ENCODE results near the gene VMAC.
"Not testable (repeated sequence)": the region's sequence is repeated elsewhere in the genome, so short reads cannot be mapped to it uniquely, and the experiment has no call there.

The VMAC gene

GRCh38 chr19:5877882-5878281 lies 26.8 kb upstream of the VMAC start:
- no peak overlapping the region for H3K9ac ChIP-seq (ENCODE audit: low read depth, low read length)
- no peaks in the 10 kb centered on the region; the same call in 1 of the 2 replicates for H3K4me1 ChIP-seq (ENCODE audit: insufficient read depth, low read length)
- no peaks in the 10 kb centered on the region for H3K36me3 ChIP-seq (ENCODE audit: insufficient read depth, low read length)

DNA sequence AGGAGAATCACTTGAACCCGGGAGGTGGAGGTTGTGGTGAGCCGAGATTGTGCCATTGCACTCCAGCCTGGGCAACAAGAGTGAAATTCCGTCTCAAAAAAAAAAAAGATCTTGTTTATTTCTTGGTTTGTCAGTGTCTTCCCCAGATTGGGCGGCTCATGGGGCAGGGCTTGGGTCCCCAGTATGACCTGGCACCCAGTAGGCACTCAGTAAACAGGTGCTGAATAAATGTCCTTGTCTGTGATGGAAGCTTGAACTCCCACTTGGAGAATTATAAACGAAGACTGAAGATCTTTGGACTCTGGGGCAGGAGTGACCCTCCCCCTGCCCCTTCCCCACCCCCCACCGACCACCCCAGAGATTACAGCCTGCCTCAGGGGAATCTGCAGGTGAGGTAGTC lies 24.5 kb upstream of the VMAC start:
- H3K36me3 ChIP-seq (ENCODE audit: insufficient read depth, low read length): no peaks in the 10 kb centered on the region
- no peaks in the 10 kb centered on the region for H3K9me3 ChIP-seq (ENCODE audit: control insufficient read depth, insufficient read depth, low read length)
- no peaks in the 10 kb centered on the region; the same call in 1 of the 2 replicates for H3K4me1 ChIP-seq (ENCODE audit: insufficient read depth, low read length)
- H3K9ac ChIP-seq (ENCODE audit: low read depth, low read length): no peak overlapping the region

More at GRCh38 chr19:5877882-5878281, 26.8 kb upstream of the VMAC start:
- no peaks in the 10 kb centered on the region for H3K9me3 ChIP-seq (ENCODE audit: control insufficient read depth, insufficient read depth, low read length)

DNA sequence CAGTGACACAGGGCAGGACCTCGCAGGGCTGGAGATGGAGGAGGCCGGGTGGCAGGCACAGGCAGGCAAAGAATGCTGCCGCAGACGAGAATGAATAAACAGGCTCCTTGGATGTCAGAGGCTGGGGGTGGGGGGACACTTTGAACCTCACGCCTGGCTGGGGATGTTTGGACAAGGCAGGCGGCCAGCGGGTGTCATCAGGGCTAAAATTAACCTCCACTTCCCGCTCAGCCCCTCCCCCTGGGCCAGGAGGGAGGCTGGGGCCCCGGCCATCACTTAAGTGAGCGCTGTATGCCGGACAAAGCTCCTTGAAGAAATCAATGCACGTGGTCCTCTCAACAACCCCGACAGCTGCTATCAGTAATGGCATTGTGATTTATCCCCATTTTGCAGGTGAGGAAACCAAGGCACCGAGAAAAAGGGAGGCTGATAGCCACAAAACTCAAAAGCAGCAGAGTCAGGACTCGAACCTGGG lies 24.0 kb upstream of the VMAC start:
- H3K9me3 ChIP-seq (ENCODE audit: control insufficient read depth, insufficient read depth, low read length): no peaks in the 10 kb centered on the region
- no peak overlapping the region for H3K9ac ChIP-seq (ENCODE audit: low read depth, low read length)
- no peaks in the 10 kb centered on the region; the same call in 1 of the 2 replicates for H3K4me1 ChIP-seq (ENCODE audit: insufficient read depth, low read length)
- no peaks in the 10 kb centered on the region for H3K36me3 ChIP-seq (ENCODE audit: insufficient read depth, low read length)

- Histone ChIP-seq H3K36me3 (ENCODE audit: insufficient read depth, low read length) (no peaks in the 10 kb centered on the region), H3K9ac (ENCODE audit: low read depth, low read length) (no peak overlapping the region), H3K9me3 (ENCODE audit: control insufficient read depth, insufficient read depth, low read length) (no peaks in the 10 kb centered on the region), H3K4me1 (ENCODE audit: insufficient read depth, low read length) (no peaks in the 10 kb centered on the region; the same call in 1 of the 2 replicates)
Measured at GRCh38 chr19:5881543-5882299, 23.0 kb upstream of the VMAC start.

DNA sequence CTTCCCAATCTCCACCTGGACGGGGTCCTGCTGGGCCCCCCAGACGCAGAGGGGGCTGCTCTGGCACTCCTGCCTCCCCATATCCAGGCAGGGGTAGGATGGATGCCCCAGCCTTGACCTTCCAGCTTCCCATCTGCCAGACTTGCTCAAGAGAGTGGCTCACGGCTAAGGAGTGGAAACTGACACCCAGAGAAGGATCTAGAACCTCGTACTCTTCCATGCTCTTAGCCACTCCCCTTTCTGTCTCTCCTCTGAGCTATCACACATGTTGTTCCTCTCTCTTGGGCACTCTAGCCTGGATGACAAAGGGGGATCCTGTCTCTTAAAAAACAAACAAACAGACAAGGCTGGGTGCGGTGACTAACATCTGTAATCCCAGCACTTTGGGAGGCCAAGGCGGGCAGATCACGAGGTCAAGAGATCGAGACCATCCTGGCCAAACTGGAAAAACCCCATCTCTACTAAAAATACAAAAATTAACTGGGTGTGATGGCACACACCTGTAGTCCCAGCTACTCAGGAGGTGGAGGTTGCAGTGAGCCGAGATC lies 22.2 kb upstream of the VMAC start:
- Histone ChIP-seq H3K9ac (ENCODE audit: low read depth, low read length) (no peak overlapping the region), H3K9me3 (ENCODE audit: control insufficient read depth, insufficient read depth, low read length) (no peaks in the 10 kb centered on the region), H3K36me3 (ENCODE audit: insufficient read depth, low read length) (no peaks in the 10 kb centered on the region), H3K4me1 (ENCODE audit: insufficient read depth, low read length) (no peaks in the 10 kb centered on the region; the same call in 1 of the 2 replicates)

DNA sequence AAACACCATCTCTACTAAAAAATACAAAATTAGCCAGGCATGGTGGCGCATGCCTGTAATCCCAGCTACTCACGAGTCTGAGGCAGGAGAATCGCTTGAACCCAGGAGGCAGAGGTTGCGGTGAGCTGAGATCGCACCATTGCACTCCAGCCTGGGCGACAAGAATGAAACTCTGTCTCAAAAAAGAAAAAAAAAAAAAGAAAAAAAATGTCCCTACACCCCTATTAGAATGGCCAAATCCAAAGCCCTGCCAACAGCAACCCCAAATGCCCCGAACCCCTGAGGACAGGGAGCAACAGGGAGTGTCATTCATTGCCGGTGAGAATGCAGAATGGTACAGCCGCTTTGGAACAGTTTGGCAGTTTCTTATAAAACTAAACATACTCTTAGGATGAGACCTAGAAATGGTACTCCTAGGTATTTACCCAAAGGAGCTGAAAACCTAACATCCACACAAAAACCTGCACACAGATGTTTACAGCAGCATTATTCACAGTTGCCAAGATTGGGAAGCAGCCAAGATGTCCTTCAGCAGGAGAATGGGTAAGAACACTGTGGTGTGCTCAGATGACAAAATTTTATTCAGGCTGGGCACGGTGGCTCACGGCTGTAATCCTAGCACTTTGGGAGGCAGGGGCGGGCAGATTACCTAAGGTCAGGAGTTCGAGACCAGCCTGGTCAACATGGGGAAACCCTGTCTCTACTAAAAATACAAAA lies 21.4 kb upstream of the VMAC start:
- H3K36me3 ChIP-seq (ENCODE audit: insufficient read depth, low read length); H3K4me1 ChIP-seq (ENCODE audit: insufficient read depth, low read length); H3K9me3 ChIP-seq (ENCODE audit: control insufficient read depth, insufficient read depth, low read length); H3K9ac ChIP-seq (ENCODE audit: low read depth, low read length): not testable (repeated sequence)

GRCh38 chr19:5884065-5884811 lies 20.4 kb upstream of the VMAC start:
- H3K9ac ChIP-seq (ENCODE audit: low read depth, low read length); H3K4me1 ChIP-seq (ENCODE audit: insufficient read depth, low read length); H3K36me3 ChIP-seq (ENCODE audit: insufficient read depth, low read length); H3K9me3 ChIP-seq (ENCODE audit: control insufficient read depth, insufficient read depth, low read length): not testable (repeated sequence)

GRCh38 chr19:5889288-5889971 lies 15.2 kb upstream of the VMAC start:
- Histone ChIP-seq H3K4me1 (ENCODE audit: insufficient read depth, low read length) (peaks cover 11% of the 10 kb centered on the region; the same call in 1 of the 2 replicates), H3K36me3 (ENCODE audit: insufficient read depth, low read length) (no peaks in the 10 kb centered on the region), H3K9me3 (ENCODE audit: control insufficient read depth, insufficient read depth, low read length) (no peaks in the 10 kb centered on the region), H3K9ac (ENCODE audit: low read depth, low read length) (no peak overlapping the region)

- peaks cover 11% of the 10 kb centered on the region; the same call in 1 of the 2 replicates for H3K4me1 ChIP-seq (ENCODE audit: insufficient read depth, low read length)
- H3K36me3 ChIP-seq (ENCODE audit: insufficient read depth, low read length): no peaks in the 10 kb centered on the region
- no peak overlapping the region for H3K9ac ChIP-seq (ENCODE audit: low read depth, low read length)
- H3K9me3 ChIP-seq (ENCODE audit: control insufficient read depth, insufficient read depth, low read length): no peaks in the 10 kb centered on the region
Measured at GRCh38 chr19:5890099-5890498, 14.6 kb upstream of the VMAC start.

- Histone ChIP-seq H3K9ac (ENCODE audit: low read depth, low read length) (no peak overlapping the region), H3K36me3 (ENCODE audit: insufficient read depth, low read length) (no peaks in the 10 kb centered on the region), H3K9me3 (ENCODE audit: control insufficient read depth, insufficient read depth, low read length) (no peaks in the 10 kb centered on the region), H3K4me1 (ENCODE audit: insufficient read depth, low read length) (peaks cover 11% of the 10 kb centered on the region; the same call in 1 of the 2 replicates)
Measured at GRCh38 chr19:5891572-5891937, 13.1 kb upstream of the VMAC start.

- Histone ChIP-seq H3K9me3 (ENCODE audit: control insufficient read depth, insufficient read depth, low read length) (no peaks in the 10 kb centered on the region), H3K36me3 (ENCODE audit: insufficient read depth, low read length) (no peaks in the 10 kb centered on the region), H3K9ac (ENCODE audit: low read depth, low read length) (no peak overlapping the region), H3K4me1 (ENCODE audit: insufficient read depth, low read length) (peaks cover 11% of the 10 kb centered on the region; the same call in 1 of the 2 replicates)
Measured at GRCh38 chr19:5891938-5892771, 12.5 kb upstream of the VMAC start.

DNA sequence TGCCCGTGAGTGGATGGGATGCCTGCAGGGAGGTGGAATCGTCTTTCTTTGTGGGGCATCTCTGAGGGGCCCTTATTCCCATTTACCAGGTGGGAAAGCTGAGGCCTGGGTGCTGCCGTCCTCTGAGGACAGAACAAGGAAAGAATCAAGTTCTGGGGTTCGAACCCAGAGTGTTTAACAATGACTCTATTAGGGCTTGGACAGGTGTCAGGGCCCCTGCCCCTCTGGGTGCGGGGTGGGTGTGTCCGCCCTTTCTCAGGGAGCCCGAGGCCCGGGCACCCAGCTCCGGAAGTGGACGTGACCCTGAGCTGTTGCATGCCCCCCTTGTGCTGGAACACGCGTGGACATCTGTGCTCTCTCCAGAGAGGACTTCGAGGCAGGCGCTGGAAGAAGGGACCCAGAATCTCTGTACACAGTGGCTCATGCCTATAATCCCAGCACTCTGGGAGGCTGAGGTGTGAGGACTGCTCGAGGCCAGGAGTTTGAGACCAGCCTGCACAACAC lies 11.8 kb upstream of the VMAC start:
- peaks cover 11% of the 10 kb centered on the region; the same call in 1 of the 2 replicates for H3K4me1 ChIP-seq (ENCODE audit: insufficient read depth, low read length)
- no peaks in the 10 kb centered on the region for H3K9me3 ChIP-seq (ENCODE audit: control insufficient read depth, insufficient read depth, low read length)
- H3K9ac ChIP-seq (ENCODE audit: low read depth, low read length): no peak overlapping the region
- no peaks in the 10 kb centered on the region for H3K36me3 ChIP-seq (ENCODE audit: insufficient read depth, low read length)

- H3K4me1 ChIP-seq (ENCODE audit: insufficient read depth, low read length): peaks cover 11% of the 10 kb centered on the region; the same call in 1 of the 2 replicates
- H3K36me3 ChIP-seq (ENCODE audit: insufficient read depth, low read length): no peaks in the 10 kb centered on the region
- no peaks in the 10 kb centered on the region for H3K9me3 ChIP-seq (ENCODE audit: control insufficient read depth, insufficient read depth, low read length)
- H3K9ac ChIP-seq (ENCODE audit: low read depth, low read length): no peak overlapping the region
Measured at GRCh38 chr19:5893296-5893903, 11.3 kb upstream of the VMAC start.
